Measurements from ENCODE around the gene DPM2.

DNA sequence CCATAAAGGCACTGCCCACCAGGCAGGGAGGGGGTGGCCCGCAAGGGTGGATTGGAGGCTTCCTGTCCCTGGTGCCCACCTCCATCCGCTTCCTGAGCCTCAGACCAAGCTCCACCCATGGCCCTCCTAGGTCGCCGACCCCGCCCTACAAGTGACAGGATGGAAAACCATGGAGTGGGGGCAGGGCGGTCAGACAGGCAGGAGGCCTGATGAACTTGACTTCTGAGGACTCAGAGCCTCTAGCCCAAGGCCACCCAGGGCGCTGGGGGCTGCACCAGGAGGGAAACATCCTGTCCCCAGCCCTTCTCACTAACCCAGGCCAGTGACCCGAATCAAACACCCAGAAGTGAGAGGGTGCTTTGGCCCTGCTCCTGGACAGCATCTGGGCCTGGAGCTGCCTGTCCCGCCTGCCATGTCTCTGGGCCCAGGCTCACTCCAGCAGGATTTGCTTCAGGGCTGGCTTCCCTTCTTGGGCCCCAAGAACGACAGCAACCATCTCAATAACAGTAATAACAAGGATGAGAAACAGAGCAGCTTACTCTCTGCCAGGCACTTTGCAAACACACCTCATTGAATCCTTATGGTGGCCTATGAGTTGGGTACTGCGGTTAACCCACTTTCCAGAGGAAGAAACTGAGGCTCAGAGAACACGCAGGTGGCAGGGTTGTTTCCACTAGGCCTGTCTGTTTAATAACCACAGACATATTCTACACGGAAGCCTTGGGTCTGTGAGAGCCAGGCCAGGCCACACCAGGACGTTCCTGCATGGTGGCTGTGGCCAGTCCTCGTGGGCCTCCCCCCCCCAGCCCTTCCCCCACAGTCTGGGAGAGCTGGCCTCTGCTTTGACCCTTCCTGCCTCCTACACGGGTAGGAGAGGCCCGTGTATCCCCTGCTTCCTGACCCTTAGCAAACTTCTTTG is 33.8 kb downstream of the DPM2 start:
- no peak for TF ChIP-seq REST (IDR thresholded peaks at IDR 0.05; ENCODE audit: low read depth)
- no peak; the same call in 1 of the 2 replicates for TF ChIP-seq EP300 (IDR thresholded peaks at IDR 0.05; ENCODE audit: borderline replicate concordance)
- TF ChIP-seq YY1 (IDR thresholded peaks at IDR 0.05; ENCODE audit: low read depth): no peak
